IMR-90 (cell line): Measurements from ENCODE around the gene LPO. TPM values are rescaled to one million over a fixed set of nuclear protein-coding genes. Genes with fewer than 3 reads are reported as not detected.

Source experiments
- ATAC-seq: fragments of 200-7000 bp; cut with Tn5 transposase; 2 replicates; pipeline ENCODE4 v1.9.1; 2020; ENCODE audit warnings: low read depth, mild to moderate bottlenecking, moderate library complexity
- BruUV-seq: library from RNA; stranded (reverse); fragments of 400-500 nt; replicated peaks from 2 replicates; lab custom pipeline; 2021; lab: Mats Ljungman, UMichigan
- CTCF ChIA-PET: fragments of 300-600 bp; formaldehyde crosslinking; extraction: SDS; loops from one replicate; lab custom pipeline; 2021; ENCODE audit warnings: antibody characterized with exemption; lab: Yijun Ruan, JAX
- POLR2A ChIA-PET: fragments of 300-600 bp; sonication (Branson Sonifier 250); formaldehyde crosslinking; loops from one replicate; lab custom pipeline; 2022; ENCODE audit warnings: antibody characterized with exemption; ENCODE audit not compliant: unreplicated experiment; lab: Charles Lee
- DNase-seq: peaks from one replicate; pipeline ENCODE4 v3.0.0; 2013
- H2AFZ ChIP-seq: replicated peaks from 2 replicates; pipeline ENCODE3; 2013; ENCODE audit warnings: low read length, mild to moderate bottlenecking; ENCODE audit not compliant: poor library complexity
- H2AK5ac ChIP-seq: 2 replicates; pipeline ENCODE4 v1.6.1; 2013; ENCODE audit warnings: low read depth, low read length, inconsistent platforms
- H2AK9ac ChIP-seq: replicated peaks from 2 replicates; pipeline ENCODE3; 2013; ENCODE audit warnings: mild to moderate bottlenecking, low read depth, low read length, moderate library complexity; ENCODE audit not compliant: poor library complexity
- H2BK120ac ChIP-seq: 2 replicates; pipeline ENCODE4 v1.6.1; 2013; ENCODE audit warnings: low read depth, low read length, inconsistent platforms
- H2BK15ac ChIP-seq: 3 replicates; pipeline ENCODE4 v1.6.1; 2013; ENCODE audit warnings: low read depth, low read length, inconsistent platforms
- H2BK20ac ChIP-seq: 2 replicates; pipeline ENCODE4 v1.6.1; 2013; ENCODE audit warnings: low read depth, mild to moderate bottlenecking, inconsistent platforms, low read length, moderate library complexity
- H2BK5ac ChIP-seq: 2 replicates; pipeline ENCODE4 v1.6.1; 2013; ENCODE audit warnings: mild to moderate bottlenecking, low read depth, low read length, inconsistent platforms; ENCODE audit not compliant: poor library complexity, severe bottlenecking
- H3K14ac ChIP-seq: replicated peaks from 2 replicates; pipeline ENCODE4 v1.6.1; 2013; ENCODE audit warnings: low read depth, low read length, inconsistent platforms
- H3K18ac ChIP-seq: 2 replicates; pipeline ENCODE4 v1.6.1; 2013; ENCODE audit warnings: low read depth, low read length, control low read depth
- H3K23ac ChIP-seq: 2 replicates; pipeline ENCODE4 v1.6.1; 2013; ENCODE audit warnings: low read depth, low read length, inconsistent platforms
- H3K27ac ChIP-seq: 2 replicates; pipeline ENCODE4 v1.5.1; 2013; ENCODE audit warnings: mild to moderate bottlenecking, control low read depth, low read length; ENCODE audit not compliant: insufficient read depth
- H3K27me3 ChIP-seq: 2 replicates; pipeline ENCODE4 v1.6.1; 2013; ENCODE audit warnings: low read length; ENCODE audit not compliant: control insufficient read depth, insufficient read depth
- H3K36me3 ChIP-seq: 2 replicates; pipeline ENCODE4 v1.6.1; 2013; ENCODE audit warnings: low read length, mixed read lengths; ENCODE audit not compliant: control insufficient read depth, insufficient read depth
- H3K4ac ChIP-seq: 2 replicates; pipeline ENCODE4 v1.6.1; 2013; ENCODE audit warnings: low read depth, low read length, inconsistent platforms
- H3K4me1 ChIP-seq: 2 replicates; pipeline ENCODE4 v1.6.1; 2013; ENCODE audit warnings: low read length, mixed read lengths; ENCODE audit not compliant: control insufficient read depth, insufficient read depth
- H3K4me2 ChIP-seq: 2 replicates; pipeline ENCODE4 v1.6.1; 2013; ENCODE audit warnings: low read depth, mild to moderate bottlenecking, control low read depth, low read length, moderate library complexity
- H3K4me3 ChIP-seq: 2 replicates; pipeline ENCODE4 v1.5.1; 2013; ENCODE audit warnings: low read depth, mild to moderate bottlenecking, control low read depth, low read length, moderate library complexity; ENCODE audit not compliant: insufficient read depth
- H3K56ac ChIP-seq: 2 replicates; pipeline ENCODE4 v1.6.1; 2013; ENCODE audit warnings: low read length, inconsistent platforms; ENCODE audit not compliant: insufficient read depth; ENCODE audit errors: extremely low read depth
- H3K79me1 ChIP-seq, 2 experiments: 2 replicates each; pipeline ENCODE4 v1.6.1; 2013; ENCODE audit warnings: low read length in 2 of 2, inconsistent platforms in 1 of 2, low read depth in 1 of 2
- H3K9ac ChIP-seq: 2 replicates; pipeline ENCODE4 v1.6.1; 2013; ENCODE audit warnings: low read depth, low read length, control low read depth
- H3K9me1 ChIP-seq: 2 replicates; pipeline ENCODE4 v1.6.1; 2013; ENCODE audit warnings: low read length, inconsistent platforms; ENCODE audit not compliant: insufficient read depth
- H3K9me3 ChIP-seq: 2 replicates; pipeline ENCODE4 v1.6.1; 2013; ENCODE audit warnings: low read length; ENCODE audit not compliant: control insufficient read depth, insufficient read depth
- H4K20me1 ChIP-seq: 2 replicates; pipeline ENCODE4 v1.6.1; 2013; ENCODE audit warnings: low read length, inconsistent platforms; ENCODE audit not compliant: insufficient read depth
- H4K5ac ChIP-seq: 2 replicates; pipeline ENCODE4 v1.6.1; 2013; ENCODE audit warnings: mild to moderate bottlenecking, low read depth, low read length, control low read depth
- H4K8ac ChIP-seq, 2 experiments: 2 replicates each; pipeline ENCODE4 v1.6.1; 2013; ENCODE audit warnings: low read depth in 2 of 2, low read length in 2 of 2, control low read depth in 1 of 2, inconsistent platforms in 1 of 2
- H4K91ac ChIP-seq: 2 replicates; pipeline ENCODE4 v1.6.1; 2013; ENCODE audit warnings: low read depth, low read length, inconsistent platforms; ENCODE audit not compliant: insufficient read depth
- CHD1 ChIP-seq: IDR thresholded peaks from 2 replicates; pipeline ENCODE4 v1.6.1; 2012; ENCODE audit warnings: low read depth, low read length, improper control_type of control experiment
- WGBS, 2 experiments: methylation state at CpG; one replicate each; pipeline versions ENCODE4 v1.1.5 to v1.1.7; 2013; ENCODE audit warnings: missing lambda C conversion rate in 2 of 2; ENCODE audit not compliant: insufficient read length in 1 of 2; ENCODE audit errors: extremely low coverage in 2 of 2; 5-methylcytosine and 5-hydroxymethylcytosine counted together
- dilution Hi-C: fragments of 300-500 bp; cut with HindIII; formaldehyde crosslinking; loops from one replicate; pipeline ENCODE4 v1.14.3; 2018; ENCODE audit warnings: low sequenced_read_pairs; ENCODE audit not compliant: unreplicated experiment
- in situ Hi-C: fragments of 300-500 bp; cut with MboI; formaldehyde crosslinking; loops from 3 replicates; pipeline ENCODE4 v1.14.3; 2019; ENCODE audit warnings: low sequenced_read_pairs, inconsistent platforms, mixed read lengths
- intact Hi-C: fragments of 100-400 bp; cut with micrococcal nuclease; formaldehyde crosslinking; loops from 2 replicates; pipeline ENCODE4 v1.10.0; 2022
- polyA plus RNA-seq, 3 experiments: library from polyadenylated mRNA; depleted of rRNA; stranded (reverse); fragments of >200 nt; gene quantifications; 2 replicates each; pipeline ENCODE4 v1.2.3, GENCODE V29; 2012; ENCODE audit warnings: low replicate concordance in 1 of 3
- total RNA-seq: library from RNA; depleted of rRNA; stranded (reverse); fragments of >200 nt; gene quantifications from 2 replicates; pipeline ENCODE4 v1.2.3, GENCODE V29; 2012
- TF ChIP-seq, protein P1 (sequence below): fragments of 150-350 bp; IDR thresholded peaks from 2 replicates; pipeline ENCODE4 v1.6.1; 2016; ENCODE audit warnings: low read depth, mild to moderate bottlenecking, low read length, moderate library complexity, borderline replicate concordance

Gene LPO
- total and polyA plus RNA-seq, 2 of the 4 experiments (the other 2 are of a cell fraction) = not detected

DNA sequence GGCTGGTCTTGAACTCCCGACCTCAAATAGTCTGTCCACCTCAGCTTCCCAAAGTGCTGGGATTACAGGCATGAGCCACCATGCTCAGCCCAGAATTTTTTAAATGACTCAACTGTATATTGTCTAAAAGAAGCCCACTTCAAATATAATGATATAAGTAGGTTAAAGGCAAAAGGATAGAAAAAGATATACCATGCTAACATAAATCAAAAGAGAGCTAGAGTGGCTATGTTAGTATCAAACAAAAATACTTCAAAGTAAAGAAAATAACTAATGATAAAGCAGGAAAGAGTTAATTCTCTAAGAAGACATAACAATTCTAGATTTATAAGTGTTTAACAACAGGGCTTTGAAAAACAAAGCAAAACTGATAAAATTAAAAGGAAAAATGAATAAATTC is 55.6 kb downstream of the LPO start:
- Histone ChIP-seq H3K18ac (no peak overlapping the region), H2BK5ac (no peak overlapping the region), H3K4me1 (no peaks in the 10 kb centered on the region), H2AK9ac (no peak overlapping the region), H4K20me1 (no peaks in the 10 kb centered on the region), H3K36me3 (no peaks in the 10 kb centered on the region), H2AFZ (no peak overlapping the region), H2BK15ac (no peak overlapping the region), H2BK20ac (no peak overlapping the region), H4K5ac (no peak overlapping the region), H3K9me3 (no peaks in the 10 kb centered on the region), H3K23ac (no peak overlapping the region), H3K9ac (no peak overlapping the region), H3K27ac (no peak overlapping the region), H3K27me3 (peaks cover 2% of the 10 kb centered on the region), H3K9me1 (no peaks in the 10 kb centered on the region), H3K4me3 (no peak overlapping the region), H4K8ac (no peak overlapping the region), H3K14ac (no peak overlapping the region), H3K4me2 (no peak overlapping the region), H3K79me1 (no peaks in the 10 kb centered on the region), H2AK5ac (no peak overlapping the region), H3K56ac (no peak overlapping the region), H4K91ac (no peak overlapping the region), H3K4ac (no peak overlapping the region), H2BK120ac (no peak overlapping the region)
- ATAC-seq (no peak), DNase-seq (no peak)
- no CpG with 5 or more reads among the region's 1 CpG for WGBS, 2 experiments
- ChIA-PET CTCF (no interaction called here), POLR2A (no interaction called here)
- dilution Hi-C loops = no loop called here
- intact Hi-C loops = no loop called here
- BruUV-seq = no TSS peak
- in situ Hi-C loops = no loop called here
- TF ChIP-seq, protein P1, sequence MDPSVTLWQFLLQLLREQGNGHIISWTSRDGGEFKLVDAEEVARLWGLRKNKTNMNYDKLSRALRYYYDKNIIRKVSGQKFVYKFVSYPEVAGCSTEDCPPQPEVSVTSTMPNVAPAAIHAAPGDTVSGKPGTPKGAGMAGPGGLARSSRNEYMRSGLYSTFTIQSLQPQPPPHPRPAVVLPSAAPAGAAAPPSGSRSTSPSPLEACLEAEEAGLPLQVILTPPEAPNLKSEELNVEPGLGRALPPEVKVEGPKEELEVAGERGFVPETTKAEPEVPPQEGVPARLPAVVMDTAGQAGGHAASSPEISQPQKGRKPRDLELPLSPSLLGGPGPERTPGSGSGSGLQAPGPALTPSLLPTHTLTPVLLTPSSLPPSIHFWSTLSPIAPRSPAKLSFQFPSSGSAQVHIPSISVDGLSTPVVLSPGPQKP = no peak
- TF ChIP-seq CHD1 = no peak
